Stomach (tissue), 9 donors: ENCODE data around the gene E2F2. TPM values are rescaled to one million over a fixed set of nuclear protein-coding genes. Genes with fewer than 3 reads are reported as not detected.

Experiments
- DNase-seq, 2 donors: peaks; one replicate each; pipeline versions ENCODE4 v3.0.0 to v3.0.0-alpha.2; 2013 to 2019
- H3K27ac ChIP-seq, 5 donors: fragments of 200-600 bp in 4 of 5; sonication (generic) in 4 of 5; one replicate each; pipeline ENCODE4 v1.5.1; 2013 to 2019; ENCODE audit warnings: mild to moderate bottlenecking in 1 of 5, moderate library complexity in 1 of 5
- H3K27me3 ChIP-seq, 3 donors: fragments of 200-600 bp; sonication (generic); one replicate each; pipeline ENCODE4 v1.5.1; 2017 to 2019; ENCODE audit warnings: mixed run types in 1 of 3
- H3K36me3 ChIP-seq, 4 donors: fragments of 200-600 bp; sonication (generic); 1 replicate in 3 of 4; 2 replicates in 1 of 4; pipeline ENCODE4 v1.5.1; 2016 to 2019
- H3K4me1 ChIP-seq, 4 donors: fragments of 200-600 bp; sonication (generic); one replicate each; pipeline ENCODE4 v1.5.1; 2016 to 2019
- H3K4me3 ChIP-seq, 4 donors: fragments of 200-600 bp; sonication (generic) in 3 of 4; one replicate each; pipeline ENCODE4 v1.5.1; 2016 to 2019; ENCODE audit warnings: mild to moderate bottlenecking in 1 of 4
- H3K9me3 ChIP-seq, 4 donors: fragments of 200-600 bp; sonication (generic); one replicate each; pipeline ENCODE4 v1.5.1; 2016 to 2019
- EP300 ChIP-seq: sonication (generic); formaldehyde crosslinking; IDR thresholded peaks from one replicate; pipeline ENCODE4 v1.6.1; 2017; ENCODE audit warnings: antibody characterized with exemption
- POLR2A ChIP-seq, 4 donors: fragments of 450-650 bp; IDR thresholded peaks; one replicate each; pipeline ENCODE4 v1.6.1; 2016; ENCODE audit warnings: antibody characterized with exemption in 4 of 4, control low read depth in 2 of 4, mild to moderate bottlenecking in 1 of 4, moderate library complexity in 1 of 4
- POLR2AphosphoS5 ChIP-seq, 3 donors: sonication (generic); formaldehyde crosslinking; IDR thresholded peaks; one replicate each; pipeline ENCODE4 v1.6.1; 2016; ENCODE audit warnings: antibody characterized with exemption in 3 of 3
- WGBS, 5 donors: extraction: QIAGEN DNeasy Blood & Tissue Kit in 3 of 5; methylation state at CpG; one replicate each; pipeline versions ENCODE4 v1.1.5 to v1.1.7; 2013 to 2018; 5-methylcytosine and 5-hydroxymethylcytosine counted together
- intact Hi-C: fragments of 100-400 bp; cut with DNase I; formaldehyde crosslinking; loops from one replicate; pipeline ENCODE4 v1.15.1; 2023; ENCODE audit warnings: low total_unique reads
- polyA plus RNA-seq, 3 donors: library from polyadenylated mRNA; stranded (reverse); fragments of 200-250 nt; gene quantifications; one replicate each; pipeline ENCODE4 v1.2.3, GENCODE V29; 2013
- total RNA-seq, 5 donors: library from RNA; depleted of rRNA; stranded (reverse); fragments of >200 nt; gene quantifications; one replicate each; pipeline versions ENCODE4 v1.1.0 to v1.2.3, GENCODE V29; 2014 to 2016
- TF ChIP-seq, protein P1 (sequence below), 7 experiments: fragments of 450-650 bp in 4 of 7; fragments of 200-600 bp in 3 of 7; sonication (generic) in 3 of 7; IDR thresholded peaks; one replicate each; pipeline ENCODE4 v1.5.1; 2016 to 2019; ENCODE audit warnings: antibody characterized with exemption in 7 of 7, control low read depth in 2 of 7, mild to moderate bottlenecking in 1 of 7
- donor health status: healthy with polysubstance abuse.
- donor health status: Bipolar disorder and iron deficiency.
- donor health status: healthy.

Gene E2F2
- total and polyA plus RNA-seq, 8 donors, result 0.58 to 27.8 (median 2.5) TPM

DNA sequence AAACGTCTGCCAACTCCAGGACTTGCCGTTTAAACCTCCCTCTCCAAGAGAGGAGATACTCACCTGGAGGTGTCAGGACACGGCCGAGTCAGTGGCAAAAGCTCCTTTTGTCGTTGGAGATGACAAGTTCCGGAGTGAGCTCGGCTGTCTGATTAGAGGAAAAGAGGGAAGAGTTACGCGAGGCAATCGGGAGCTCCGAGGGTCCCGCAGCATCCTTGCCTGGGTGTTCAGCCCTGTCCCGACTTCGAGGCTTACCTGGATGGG is 27.8 kb upstream of the E2F2 start:
- Histone ChIP-seq H3K27me3 (no peaks in the 10 kb centered on the region), H3K27ac (peak overlapping the region; percentile 96 to 97 (median 97)), H3K4me3 (peak overlapping the region; percentile 68 to 84 (median 78)), H3K9me3 (no peaks in the 10 kb centered on the region), H3K36me3 (peaks cover 0 to 8% (median 2%) of the 10 kb centered on the region in 4 donors), H3K4me1 (peaks cover 54 to 90% (median 81%) of the 10 kb centered on the region in 4 donors)
- TF ChIP-seq, protein P1, sequence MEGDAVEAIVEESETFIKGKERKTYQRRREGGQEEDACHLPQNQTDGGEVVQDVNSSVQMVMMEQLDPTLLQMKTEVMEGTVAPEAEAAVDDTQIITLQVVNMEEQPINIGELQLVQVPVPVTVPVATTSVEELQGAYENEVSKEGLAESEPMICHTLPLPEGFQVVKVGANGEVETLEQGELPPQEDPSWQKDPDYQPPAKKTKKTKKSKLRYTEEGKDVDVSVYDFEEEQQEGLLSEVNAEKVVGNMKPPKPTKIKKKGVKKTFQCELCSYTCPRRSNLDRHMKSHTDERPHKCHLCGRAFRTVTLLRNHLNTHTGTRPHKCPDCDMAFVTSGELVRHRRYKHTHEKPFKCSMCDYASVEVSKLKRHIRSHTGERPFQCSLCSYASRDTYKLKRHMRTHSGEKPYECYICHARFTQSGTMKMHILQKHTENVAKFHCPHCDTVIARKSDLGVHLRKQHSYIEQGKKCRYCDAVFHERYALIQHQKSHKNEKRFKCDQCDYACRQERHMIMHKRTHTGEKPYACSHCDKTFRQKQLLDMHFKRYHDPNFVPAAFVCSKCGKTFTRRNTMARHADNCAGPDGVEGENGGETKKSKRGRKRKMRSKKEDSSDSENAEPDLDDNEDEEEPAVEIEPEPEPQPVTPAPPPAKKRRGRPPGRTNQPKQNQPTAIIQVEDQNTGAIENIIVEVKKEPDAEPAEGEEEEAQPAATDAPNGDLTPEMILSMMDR (IDR thresholded peaks at IDR 0.05), result no peak
- TF ChIP-seq POLR2A (IDR thresholded peaks at IDR 0.05) (no peak), EP300 (no peak), POLR2AphosphoS5 (IDR thresholded peaks at IDR 0.05) (no peak)
- no peak for DNase-seq
- WGBS, 5 donors, result 0 to 1% (median 0%) methylated on average over 13 to 14 of the region's 14 CpGs
- intact Hi-C loops, result no loop called here

DNA sequence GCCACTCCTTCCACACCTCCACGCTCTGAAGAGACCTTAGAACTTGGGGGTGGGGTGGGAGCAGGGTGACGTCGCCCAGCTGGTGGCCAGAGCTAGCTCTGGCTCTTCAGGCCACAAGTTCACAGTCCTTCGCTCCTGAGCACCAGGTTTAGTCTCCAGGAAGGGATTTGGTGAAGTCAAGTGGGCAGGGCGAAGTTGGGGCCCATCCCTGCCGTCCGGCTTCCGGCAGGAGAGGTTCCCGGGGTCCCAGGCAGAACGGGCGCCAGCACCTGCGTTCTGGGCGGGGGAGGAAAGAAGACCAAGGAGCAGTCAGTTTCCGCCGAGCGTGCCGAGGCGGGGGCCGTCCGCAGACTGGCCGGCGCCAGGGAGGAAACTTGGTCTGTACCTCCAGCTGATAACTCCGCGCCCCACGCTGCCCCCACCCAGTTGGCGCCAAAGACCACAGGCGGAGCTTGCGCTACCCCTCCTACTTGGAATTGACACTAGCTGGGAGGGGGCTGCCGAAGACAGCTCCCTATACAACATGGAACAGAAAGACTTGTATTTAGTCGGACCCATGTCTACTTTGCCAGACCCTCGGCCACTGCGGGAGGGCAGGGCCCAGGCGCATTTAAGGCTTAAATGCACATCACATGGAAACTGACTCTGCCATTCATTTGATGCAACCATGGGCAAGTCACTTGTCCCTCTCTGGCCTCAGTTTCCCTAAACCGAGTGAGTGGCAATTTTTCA is 27.3 kb upstream of the E2F2 start:
- intact Hi-C loops, result no loop called here
- Histone ChIP-seq H3K27me3 (no peaks in the 10 kb centered on the region), H3K9me3 (no peaks in the 10 kb centered on the region), H3K27ac (peak overlapping the region; percentile 96 to 97 (median 97)), H3K36me3 (peaks cover 0 to 8% (median 2%) of the 10 kb centered on the region in 4 donors), H3K4me1 (peaks cover 55 to 90% (median 81%) of the 10 kb centered on the region in 4 donors), H3K4me3 (peak overlapping the region; percentile 68 to 84 (median 78))
- TF ChIP-seq POLR2AphosphoS5 (IDR thresholded peaks at IDR 0.05) (peak; percentile 9 to 77 (median 75)), EP300 (no peak), POLR2A (IDR thresholded peaks at IDR 0.05) (peak in 1 of 4 donors; percentile 16)
- TF ChIP-seq, protein P1 (IDR thresholded peaks at IDR 0.05), result no peak
- 1 to 8% (median 2%) methylated on average over 15 to 34 of the region's 34 CpGs for WGBS, 5 donors
- peak; percentile 73 to 86 for DNase-seq

DNA sequence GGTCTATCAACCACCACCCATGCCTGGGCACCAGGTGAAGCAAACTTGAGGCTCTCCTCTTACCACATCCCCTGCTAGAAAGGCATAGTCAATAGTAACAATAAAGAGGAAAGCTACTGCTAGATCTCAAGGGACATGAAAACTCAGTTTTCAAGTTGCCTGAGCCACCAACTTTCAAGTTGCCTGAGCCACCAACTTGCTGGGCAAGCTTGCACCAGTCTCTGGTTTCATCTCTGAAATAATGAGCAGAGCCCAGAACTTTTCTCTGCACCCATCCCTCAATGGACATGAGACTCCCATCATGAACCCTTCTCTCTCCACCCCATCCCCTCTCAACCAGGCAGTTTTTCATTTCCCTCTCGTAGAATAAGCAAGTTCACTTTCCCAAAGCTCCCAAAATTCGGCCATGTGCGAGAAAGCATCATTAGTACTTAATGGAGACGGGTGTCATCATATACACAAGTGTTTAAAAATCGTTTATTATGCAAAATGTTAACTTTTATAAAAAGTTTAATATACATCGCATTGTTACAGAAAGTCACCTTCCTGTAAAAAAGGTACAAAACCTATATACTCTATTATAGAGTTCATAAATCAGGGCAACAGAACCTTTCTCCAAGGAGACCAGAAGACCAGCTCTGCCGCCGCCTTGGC is 26.6 kb upstream of the E2F2 start:
- WGBS, 5 donors, result 18 to 32% (median 29%) methylated on average over 8 of the region's 8 CpGs
- intact Hi-C loops, result no loop called here
- TF ChIP-seq EP300 (no peak), POLR2AphosphoS5 (IDR thresholded peaks at IDR 0.05) (no peak), POLR2A (IDR thresholded peaks at IDR 0.05) (no peak)
- TF ChIP-seq, protein P1 (IDR thresholded peaks at IDR 0.05), result no peak

DNA sequence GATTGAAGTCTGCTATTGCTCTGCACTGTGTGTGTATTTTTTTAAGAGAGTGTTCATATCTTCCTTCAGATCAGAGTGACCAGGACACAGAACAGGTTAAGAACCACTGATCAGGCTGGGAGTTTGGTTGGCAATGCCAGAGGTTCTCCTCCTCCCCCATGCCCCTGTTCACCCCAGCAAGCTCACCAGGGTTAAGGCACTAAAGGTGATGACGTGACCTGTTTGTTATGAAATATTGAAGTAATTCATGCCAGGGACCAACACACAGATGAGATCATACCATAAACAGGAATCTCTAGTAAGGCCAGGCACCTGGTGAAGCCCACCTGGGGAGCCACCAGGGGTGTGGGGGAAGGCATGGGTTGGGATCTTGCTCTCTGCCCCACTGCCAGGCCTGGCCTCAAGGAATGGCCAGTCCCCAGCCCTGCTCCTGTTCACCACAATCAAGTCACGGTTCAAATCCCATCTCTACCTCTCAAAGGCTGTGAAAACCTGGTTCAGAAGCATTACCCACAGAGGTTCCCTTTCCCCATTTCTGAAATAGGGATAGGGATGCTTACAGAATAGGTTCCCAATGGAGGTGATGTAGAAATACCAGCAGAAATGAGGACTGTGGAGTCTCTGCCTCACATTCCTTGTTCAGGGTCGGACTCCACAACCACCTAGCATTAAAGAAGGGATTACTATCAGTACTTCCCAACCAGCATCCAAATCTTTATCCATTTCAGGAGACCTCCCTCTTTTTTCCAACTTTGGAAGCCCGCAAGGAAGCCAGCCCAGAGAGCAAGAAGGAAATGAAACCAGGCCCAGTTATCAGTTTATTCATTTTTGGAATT is 25.8 kb upstream of the E2F2 start:
- peak overlapping the region; percentile 68 to 84 (median 78) for H3K4me3 ChIP-seq
- no peaks in the 10 kb centered on the region for H3K9me3 ChIP-seq
- peaks cover 47 to 78% (median 73%) of the 10 kb centered on the region in 4 donors for H3K4me1 ChIP-seq
- intact Hi-C loops, result no loop called here
- H3K27me3 ChIP-seq, result no peaks in the 10 kb centered on the region
- peak in 1 of 2 donors; percentile 65 for DNase-seq
- peaks cover 0 to 8% (median 2%) of the 10 kb centered on the region in 4 donors for H3K36me3 ChIP-seq
- H3K27ac ChIP-seq, result peak overlapping the region; percentile 84 to 97 (median 97)
- WGBS, 5 donors, result 48 to 67% (median 57%) methylated on average over 4 of the region's 4 CpGs
- TF ChIP-seq POLR2AphosphoS5 (IDR thresholded peaks at IDR 0.05), result peak in 2 of 3 donors; percentile 26 to 32
- TF ChIP-seq, protein P1 (IDR thresholded peaks at IDR 0.05), result no peak

More for the DNA sequence above, 26.6 kb upstream of the E2F2 start:
- Histone ChIP-seq H3K9me3 (no peaks in the 10 kb centered on the region), H3K36me3 (peaks cover 0 to 8% (median 2%) of the 10 kb centered on the region in 4 donors), H3K27me3 (no peaks in the 10 kb centered on the region), H3K4me1 (peaks cover 50 to 84% (median 78%) of the 10 kb centered on the region in 4 donors), H3K4me3 (peak overlapping the region; percentile 68 to 84 (median 78)), H3K27ac (peak overlapping the region; percentile 96 to 97 (median 97))
- no peak for DNase-seq
